Fibroblast of pulmonary artery (primary cell): ENCODE data around the gene NACC1.
"Not testable (repeated sequence)": the region's sequence is repeated elsewhere in the genome, so short reads cannot be mapped to it uniquely, and the experiment has no call there.

Experiments used
- DNase-seq: peaks from one replicate; pipeline ENCODE4 v3.0.0-alpha.2; 2010; ENCODE audit warnings: low read depth
- H3K4me3 ChIP-seq: replicated peaks from 2 replicates; pipeline ENCODE4 v1.5.1; 2011; ENCODE audit warnings: low read depth, mild to moderate bottlenecking, control low read depth, low read length, moderate library complexity
- CTCF ChIP-seq: IDR thresholded peaks from 2 replicates; pipeline ENCODE4 v1.5.1; 2011; ENCODE audit warnings: mild to moderate bottlenecking, control low read depth, low read length, inconsistent platforms; ENCODE audit errors: missing control alignments

NACC1 gene

GRCh38 chr19:13163609-13164342 lies 45.7 kb downstream of the NACC1 start:
- peak; percentile 94 for DNase-seq

GRCh38 chr19:13164343-13165161 lies 46.5 kb downstream of the NACC1 start:
- DNase-seq, result peak; percentile 97
- H3K4me3 ChIP-seq, result peak overlapping the region; percentile 34
- TF ChIP-seq CTCF, result no peak

More at GRCh38 chr19:13163609-13164342, 45.7 kb downstream of the NACC1 start:
- peak overlapping the region; percentile 45 for H3K4me3 ChIP-seq
- no peak for TF ChIP-seq CTCF

GRCh38 chr19:13165162-13165997 lies 47.3 kb downstream of the NACC1 start:
- no peak for TF ChIP-seq CTCF
- DNase-seq, result no peak
- H3K4me3 ChIP-seq, result no peak overlapping the region

- not testable (repeated sequence) for H3K4me3 ChIP-seq, DNase-seq
Observed at GRCh38 chr19:13166151-13166550, 48.1 kb downstream of the NACC1 start.

GRCh38 chr19:13169769-13170168 lies 51.7 kb downstream of the NACC1 start:
- no peak for TF ChIP-seq CTCF
- no peak for DNase-seq
- no peak overlapping the region for H3K4me3 ChIP-seq

- H3K4me3 ChIP-seq, result no peak overlapping the region
- no peak for TF ChIP-seq CTCF
- DNase-seq, result no peak
Observed at GRCh38 chr19:13171146-13171545, 53.1 kb downstream of the NACC1 start.
